NCI-H2107 treated with DMSO at 0.1 percent for 48 hours (cell line): Measurements from ENCODE around the gene PNO1.
"Not testable (repeated sequence)": the region's sequence is repeated elsewhere in the genome, so short reads cannot be mapped to it uniquely, and the experiment has no call there.

Source experiments
- DNase-seq: peaks from one replicate; lab custom pipeline; 2025; ENCODE audit not compliant: unreplicated experiment; lab: John Stamatoyannopoulos, UW

The PNO1 gene

DNA sequence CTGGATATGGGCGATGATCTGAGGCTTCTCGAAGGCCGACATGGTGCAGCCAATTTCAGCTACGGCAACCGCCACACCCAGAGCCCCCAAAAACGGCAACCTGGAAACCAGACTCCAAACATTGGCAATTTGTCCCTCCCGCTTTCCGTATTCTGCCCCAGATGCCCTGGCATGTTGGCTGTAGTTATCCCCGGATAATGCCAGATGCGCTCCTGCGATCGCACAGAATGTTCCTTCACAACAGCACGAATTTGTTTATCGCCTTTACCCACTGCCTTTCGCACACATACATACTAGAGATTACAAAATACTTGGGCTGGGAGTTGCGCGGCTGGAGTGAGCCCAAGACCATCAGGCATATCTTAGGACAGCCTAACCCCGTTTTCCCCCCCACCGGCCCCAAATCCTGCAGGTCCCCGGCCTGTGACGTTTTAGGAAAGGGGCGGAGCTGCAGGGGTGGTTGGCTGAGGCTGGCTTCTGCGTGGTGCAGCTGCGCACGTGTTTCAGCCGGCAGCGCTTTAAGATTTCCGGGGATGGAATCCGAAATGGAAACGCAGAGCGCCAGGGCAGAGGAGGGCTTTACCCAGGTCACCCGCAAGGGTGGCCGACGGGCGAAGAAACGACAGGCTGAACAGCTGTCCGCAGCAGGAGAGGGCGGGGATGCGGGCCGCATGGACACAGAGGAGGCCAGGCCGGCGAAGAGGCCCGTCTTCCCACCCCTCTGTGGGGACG, at the start of gene PNO1:
PNO1 (plus strand) TSS at position 487 of the 732 bp plus-strand sequence; CDS start at position 534, 47 bp downstream.
- peak; percentile 92 for DNase-seq

DNA sequence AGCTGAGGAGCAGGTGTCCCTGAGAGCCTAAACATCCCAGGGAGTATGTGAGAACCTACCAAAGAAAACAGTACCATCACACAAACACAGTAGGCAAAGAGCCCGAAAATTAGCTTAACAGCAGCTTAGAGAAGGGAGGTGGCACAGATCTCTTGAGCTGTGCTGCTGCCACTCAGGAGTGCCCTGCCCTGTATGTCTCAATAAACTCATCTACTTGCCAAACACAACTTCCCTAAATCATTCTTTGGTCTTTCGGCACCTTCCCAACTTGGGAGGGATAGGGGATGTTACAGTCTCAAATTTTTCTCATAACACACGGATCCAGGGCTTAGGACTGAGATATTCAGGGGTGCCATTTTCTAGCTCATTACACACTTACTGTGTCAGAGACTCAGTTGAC, 49.6 kb upstream of the PNO1 start:
- DNase-seq: no peak

DNA sequence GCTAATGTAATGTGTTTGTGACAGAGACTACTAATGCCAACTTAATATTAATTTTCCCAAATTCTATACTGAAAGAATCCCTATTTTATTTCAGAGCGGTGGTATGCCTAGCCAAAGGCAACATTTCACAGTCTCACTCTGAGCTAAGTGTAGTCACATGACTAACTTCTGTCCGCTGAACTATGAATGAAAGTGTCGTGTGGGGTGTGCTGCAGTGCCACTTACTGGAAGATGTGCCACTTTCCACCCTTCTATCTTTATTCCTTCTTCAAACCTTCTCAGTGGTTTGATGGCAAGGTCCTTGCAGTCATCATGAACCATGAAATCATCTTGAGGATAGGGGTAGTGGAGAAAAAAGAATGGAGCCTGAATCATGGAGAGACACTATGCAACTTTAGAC, 47.6 kb upstream of the PNO1 start:
- DNase-seq: no peak

DNA sequence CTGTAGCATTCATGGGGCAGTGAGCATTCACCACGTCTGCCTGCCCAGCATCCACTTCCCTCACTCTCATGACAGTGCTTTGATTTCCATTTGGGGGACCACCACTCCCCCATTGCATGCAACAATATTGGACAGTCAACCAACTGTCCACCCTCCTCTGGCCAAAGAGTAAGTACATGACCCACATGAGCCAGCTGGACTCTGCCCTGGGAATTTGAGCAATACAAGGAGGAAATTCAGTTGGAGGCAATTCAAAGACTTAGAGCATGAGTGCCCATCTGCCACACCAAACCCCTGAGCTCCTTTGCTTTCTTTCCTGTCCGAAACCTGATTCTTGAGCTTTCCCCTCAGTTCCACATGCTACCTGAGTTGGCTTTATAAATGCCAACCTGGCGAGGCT, 41.7 kb upstream of the PNO1 start:
- no peak for DNase-seq

DNA sequence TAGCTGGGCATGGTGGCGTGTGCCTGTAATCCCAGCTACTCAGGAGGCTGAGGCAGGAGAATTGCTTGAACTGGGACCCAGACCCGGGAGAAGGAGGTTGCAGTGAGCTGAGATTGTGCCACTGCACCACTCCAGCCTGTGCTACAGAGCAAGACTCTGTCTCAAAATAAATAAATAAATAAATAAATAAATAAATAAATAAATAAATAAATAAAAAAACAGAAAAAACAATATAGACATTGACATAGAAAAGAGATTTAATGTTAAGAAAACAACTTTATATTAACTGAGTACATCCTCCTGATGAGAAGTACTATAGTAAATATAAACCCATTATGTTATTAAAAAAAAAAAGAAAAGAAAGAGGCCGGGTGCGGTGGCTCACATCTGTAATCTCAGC, 39.8 kb upstream of the PNO1 start:
- DNase-seq: not testable (repeated sequence)

DNA sequence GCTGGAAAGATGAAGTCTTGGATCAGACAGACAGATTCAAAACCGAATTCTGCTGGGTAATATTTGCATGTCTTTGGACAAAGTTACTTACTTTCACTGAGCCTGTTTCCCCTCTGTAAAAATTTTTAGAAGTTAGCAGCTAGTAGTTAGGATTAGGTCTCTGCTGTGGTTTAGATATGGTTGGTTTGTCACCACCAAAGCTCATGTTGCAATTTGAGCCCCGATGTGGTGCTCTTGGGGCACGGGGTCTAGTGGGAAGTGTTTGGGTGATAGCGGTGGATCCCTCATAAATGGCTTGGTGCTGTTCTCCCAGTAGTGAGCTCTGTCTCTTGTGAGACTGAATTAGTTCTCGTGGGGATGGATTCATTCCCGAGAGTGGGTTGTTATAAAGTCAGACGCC, 38.9 kb upstream of the PNO1 start:
- DNase-seq: no peak

DNA sequence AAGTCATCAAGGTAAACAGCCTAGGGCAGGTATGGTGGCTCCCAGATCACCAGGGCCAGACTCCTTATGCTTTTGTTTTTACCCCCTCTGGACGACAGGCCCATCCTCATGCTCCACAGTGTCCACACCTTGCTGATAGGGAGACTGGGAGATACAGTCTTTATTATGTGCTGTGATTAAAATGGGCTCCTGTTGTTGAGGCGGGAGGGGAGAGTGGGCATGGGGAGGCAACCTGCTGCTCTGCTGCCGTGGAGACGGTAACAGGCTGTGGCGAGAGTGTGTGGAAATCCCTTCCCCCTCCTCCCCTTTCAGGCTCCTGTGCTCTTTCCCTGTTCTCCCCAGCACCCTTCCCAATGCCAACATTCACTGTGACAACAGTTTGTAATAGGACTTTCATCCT, 38.2 kb upstream of the PNO1 start:
- no peak for DNase-seq

GRCh38 chr2:68121873-68122679, 35.6 kb upstream of the PNO1 start:
- peak; percentile 15 for DNase-seq

DNA sequence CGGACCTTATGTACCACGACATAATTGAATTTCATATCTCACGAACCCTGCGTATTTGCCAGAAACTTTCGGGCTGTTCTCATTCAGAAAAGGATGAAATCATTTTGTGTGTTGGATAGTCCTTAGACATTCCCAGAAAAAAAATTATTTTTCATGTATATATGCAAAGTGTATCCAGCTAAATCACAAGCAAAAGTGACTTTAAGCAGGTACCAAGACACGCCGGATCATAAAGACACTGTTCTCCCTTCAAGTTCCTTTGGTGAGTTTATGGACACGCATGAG, 35.1 kb upstream of the PNO1 start:
- DNase-seq: no peak

GRCh38 chr2:68124321-68124720, 33.4 kb upstream of the PNO1 start:
- no peak for DNase-seq

- DNase-seq: no peak
Observed at GRCh38 chr2:68125821-68126220, 31.9 kb upstream of the PNO1 start.

DNA sequence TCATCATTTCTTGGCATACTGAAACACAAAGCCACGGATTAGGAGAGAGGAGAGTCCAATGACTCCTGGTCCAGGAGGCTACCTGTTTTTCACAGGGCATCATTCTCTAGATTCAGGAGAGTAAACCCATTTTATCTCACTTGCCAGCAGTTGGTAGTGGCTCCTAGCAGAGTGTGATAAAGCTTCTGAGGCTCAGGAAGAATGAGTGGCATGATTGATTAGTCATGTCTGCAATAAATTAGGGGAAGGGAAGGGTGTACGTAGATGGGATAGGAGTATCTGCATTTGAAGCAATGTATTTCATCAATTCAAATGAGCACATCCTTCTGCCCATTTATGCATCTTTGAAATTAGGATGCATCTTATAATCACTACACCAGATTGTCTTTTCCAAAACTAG, 31.1 kb upstream of the PNO1 start:
- DNase-seq: no peak

- no peak for DNase-seq
Observed at GRCh38 chr2:68127358-68128242, 30.1 kb upstream of the PNO1 start.

- no peak for DNase-seq
Observed at GRCh38 chr2:68134120-68134519, 23.6 kb upstream of the PNO1 start.

- no peak for DNase-seq
Observed at GRCh38 chr2:68134554-68134953, 23.1 kb upstream of the PNO1 start.

GRCh38 chr2:68135448-68136320, 22.0 kb upstream of the PNO1 start:
- no peak for DNase-seq

DNA sequence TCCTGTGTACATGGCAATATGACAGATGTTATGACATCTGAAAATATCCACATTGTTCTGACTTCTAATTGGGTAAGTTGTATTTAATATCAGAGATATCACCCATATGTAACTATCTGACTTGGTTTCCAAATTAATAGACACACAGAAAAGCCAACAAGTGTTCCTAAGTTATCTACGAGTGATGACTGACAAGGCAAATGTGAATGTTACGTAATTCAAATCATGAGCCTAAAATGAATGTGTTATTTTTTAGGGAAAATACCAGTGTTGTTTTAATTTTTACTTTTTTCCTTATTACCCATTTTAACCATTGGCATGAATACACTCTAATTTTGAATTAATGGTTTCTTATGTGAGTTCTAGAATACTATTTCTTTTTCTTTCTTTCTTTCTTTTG, 15.8 kb upstream of the PNO1 start:
- no peak for DNase-seq

GRCh38 chr2:68151037-68151436, 6.7 kb upstream of the PNO1 start:
- DNase-seq: no peak

DNA sequence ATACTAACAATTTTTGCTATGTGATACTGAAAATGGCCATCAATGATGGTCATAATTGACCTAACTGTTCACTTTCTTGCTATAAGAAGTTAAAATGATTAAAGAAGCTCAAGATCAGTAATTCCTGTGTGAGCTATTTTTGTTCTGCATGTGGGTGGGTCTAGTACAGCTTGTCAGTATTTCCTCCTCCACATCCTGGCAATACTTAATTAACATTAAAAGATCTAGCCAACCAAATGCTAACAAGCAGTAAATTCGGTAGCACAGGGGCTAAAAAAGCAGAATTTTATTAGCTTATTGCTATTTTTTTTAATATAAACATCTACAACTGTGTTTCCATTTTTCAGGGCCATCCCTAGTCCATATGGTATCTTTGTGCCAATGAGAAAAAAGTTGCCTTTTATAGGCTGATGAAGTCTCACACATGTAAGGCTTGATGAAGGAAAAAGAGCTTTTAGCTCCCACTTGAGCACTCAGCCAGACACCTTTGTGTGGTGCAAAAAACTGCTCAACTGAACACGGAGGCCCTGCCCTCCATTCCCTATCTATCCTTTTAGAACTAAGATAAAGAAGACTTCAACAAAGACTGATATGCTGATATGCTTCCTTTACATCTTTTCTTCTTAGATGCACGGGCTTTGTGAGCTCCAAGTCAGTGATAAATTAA, 4.9 kb upstream of the PNO1 start:
- DNase-seq: no peak

- DNase-seq: no peak
Observed at GRCh38 chr2:68155618-68156017, 2.1 kb upstream of the PNO1 start.
